ENCODE data around the gene MICAL3.

DNA sequence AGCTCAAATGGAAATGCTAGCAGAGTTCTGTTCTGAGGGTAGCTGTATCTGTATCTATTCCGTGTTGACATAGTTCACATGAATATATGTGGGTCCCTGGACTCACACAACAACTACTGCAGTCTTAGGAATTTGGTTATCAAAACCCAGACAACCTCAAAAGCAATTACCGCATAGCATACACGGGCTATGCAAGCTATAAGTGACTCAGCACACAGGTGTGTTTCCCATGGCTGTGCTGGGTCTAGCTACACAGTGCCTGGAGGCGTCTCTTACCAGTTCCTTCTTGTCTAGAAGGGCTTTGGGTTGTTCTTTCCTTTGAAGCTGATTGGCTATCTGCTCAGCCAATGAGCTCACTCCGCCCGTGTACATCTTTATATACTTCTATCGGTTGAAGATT lies 151.9 kb downstream of the MICAL3 start:
- TF ChIP-seq EZH2 (IDR thresholded peaks at IDR 0.05; ENCODE audit: insufficient read depth, poor library complexity, severe bottlenecking) (no peak), EZH2phosphoT487 (IDR thresholded peaks at IDR 0.05; ENCODE audit: insufficient read depth, low read depth) (no peak)

Measured in GM23248 (cell line).